Measurements from ENCODE around the gene NDUFAF3.
"Not testable (repeated sequence)": the region's sequence is repeated elsewhere in the genome, so short reads cannot be mapped to it uniquely, and the experiment has no call there.

The NDUFAF3 gene

GRCh38 chr3:49001155-49001554, 20.8 kb upstream of the NDUFAF3 start:
- no peak for DNase-seq

GRCh38 chr3:49004352-49005302, 17.3 kb upstream of the NDUFAF3 start:
- DNase-seq = no peak

GRCh38 chr3:49005303-49005680, 16.6 kb upstream of the NDUFAF3 start:
- DNase-seq = no peak

- DNase-seq = no peak
These were observed 15.9 kb upstream of the NDUFAF3 start for GRCh38 chr3:49005998-49006397.

- DNase-seq = no peak
These were observed 15.4 kb upstream of the NDUFAF3 start for GRCh38 chr3:49006408-49007067.

- peak; percentile 99 for DNase-seq
These were observed 14.7 kb upstream of the NDUFAF3 start, which contains the start of gene WDR6 for GRCh38 chr3:49007068-49007770. Gene WDR6 (plus strand): TSS chr3:49007391. CDS start chr3:49007432, 41 bp downstream.

GRCh38 chr3:49007771-49008528, 14.0 kb upstream of the NDUFAF3 start:
- peak; percentile 95 for DNase-seq

GRCh38 chr3:49008627-49009026, 13.3 kb upstream of the NDUFAF3 start:
- not testable (repeated sequence) for DNase-seq

- DNase-seq = no peak
These were observed 12.5 kb upstream of the NDUFAF3 start for GRCh38 chr3:49009396-49009795.

- DNase-seq = no peak
These were observed 9.4 kb upstream of the NDUFAF3 start for GRCh38 chr3:49012441-49013017.

- no peak for DNase-seq
These were observed 8.7 kb upstream of the NDUFAF3 start for GRCh38 chr3:49013113-49013737.

GRCh38 chr3:49013738-49014660, 7.9 kb upstream of the NDUFAF3 start:
- DNase-seq = peak; percentile 82

- no peak for DNase-seq
These were observed 6.8 kb upstream of the NDUFAF3 start for GRCh38 chr3:49015072-49015471.

GRCh38 chr3:49015765-49016164, 6.2 kb upstream of the NDUFAF3 start:
- DNase-seq = no peak

GRCh38 chr3:49016414-49017228, 5.3 kb upstream of the NDUFAF3 start:
- DNase-seq = no peak

GRCh38 chr3:49017229-49017970, 4.5 kb upstream of the NDUFAF3 start:
- no peak for DNase-seq

- DNase-seq = peak; percentile 86
These were observed 3.8 kb upstream of the NDUFAF3 start, which contains the start of gene DALRD3 for GRCh38 chr3:49017971-49018706. Gene DALRD3 (minus strand): TSS chr3:49018580. CDS start chr3:49018564, 16 bp downstream.

- no peak for DNase-seq
These were observed 3.3 kb upstream of the NDUFAF3 start for GRCh38 chr3:49018707-49019006.

Measured in activated effector memory CD4-positive, alpha-beta T cell treated with anti-CD3 and anti-CD28 coated beads, Interleukin-2, amount 50 U/mL, for 16 hours (primary cell).